ENCODE data around the gene ARSH. TPM values are rescaled to one million over a fixed set of nuclear protein-coding genes. Genes with fewer than 3 reads are reported as not detected.
"Not testable (repeated sequence)": the region's sequence is repeated elsewhere in the genome, so short reads cannot be mapped to it uniquely, and the experiment has no call there.

ARSH gene
- total RNA-seq, 4 donors from 2014 or later, result not detected

DNA sequence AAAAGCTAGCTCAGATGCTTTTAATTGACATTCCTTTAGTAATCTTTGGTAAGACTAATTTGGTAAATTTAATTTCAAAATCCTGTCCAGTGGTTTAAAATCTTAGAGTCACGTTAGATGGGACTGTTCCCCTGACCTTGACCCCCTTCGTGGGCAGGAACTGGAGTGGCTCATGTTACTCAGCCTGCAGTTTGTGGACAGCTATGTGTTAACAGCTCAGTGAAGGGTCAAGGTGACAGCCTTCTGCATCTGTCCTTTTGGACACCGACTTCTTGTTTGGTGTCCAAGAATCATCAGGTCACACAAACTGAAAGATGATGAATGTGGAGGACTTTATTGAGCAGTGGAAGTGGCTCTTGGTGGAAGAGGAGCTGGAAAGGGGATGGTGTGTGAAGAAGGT lies 37.9 kb downstream of the ARSH start:
- H3K27me3 ChIP-seq, result no peaks in the 10 kb centered on the region
- no peaks in the 10 kb centered on the region for H3K4me1 ChIP-seq
- H3K27ac ChIP-seq, result no peak overlapping the region
- 71 to 75% methylated on average over 2 to 3 of the region's 3 CpGs for WGBS, 2 donors
- DNase-seq (ENCODE audit: low spot score in 2 of 2), result no peak
- TF ChIP-seq EP300 (IDR thresholded peaks at IDR 0.05) (no peak), POLR2A (IDR thresholded peaks at IDR 0.05) (no peak)
- TF ChIP-seq, protein P1, sequence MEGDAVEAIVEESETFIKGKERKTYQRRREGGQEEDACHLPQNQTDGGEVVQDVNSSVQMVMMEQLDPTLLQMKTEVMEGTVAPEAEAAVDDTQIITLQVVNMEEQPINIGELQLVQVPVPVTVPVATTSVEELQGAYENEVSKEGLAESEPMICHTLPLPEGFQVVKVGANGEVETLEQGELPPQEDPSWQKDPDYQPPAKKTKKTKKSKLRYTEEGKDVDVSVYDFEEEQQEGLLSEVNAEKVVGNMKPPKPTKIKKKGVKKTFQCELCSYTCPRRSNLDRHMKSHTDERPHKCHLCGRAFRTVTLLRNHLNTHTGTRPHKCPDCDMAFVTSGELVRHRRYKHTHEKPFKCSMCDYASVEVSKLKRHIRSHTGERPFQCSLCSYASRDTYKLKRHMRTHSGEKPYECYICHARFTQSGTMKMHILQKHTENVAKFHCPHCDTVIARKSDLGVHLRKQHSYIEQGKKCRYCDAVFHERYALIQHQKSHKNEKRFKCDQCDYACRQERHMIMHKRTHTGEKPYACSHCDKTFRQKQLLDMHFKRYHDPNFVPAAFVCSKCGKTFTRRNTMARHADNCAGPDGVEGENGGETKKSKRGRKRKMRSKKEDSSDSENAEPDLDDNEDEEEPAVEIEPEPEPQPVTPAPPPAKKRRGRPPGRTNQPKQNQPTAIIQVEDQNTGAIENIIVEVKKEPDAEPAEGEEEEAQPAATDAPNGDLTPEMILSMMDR (IDR thresholded peaks at IDR 0.05), result no peak
- no peaks in the 10 kb centered on the region for H3K9me3 ChIP-seq
- H3K4me3 ChIP-seq, result no peak overlapping the region
- no peaks in the 10 kb centered on the region for H3K36me3 ChIP-seq

DNA sequence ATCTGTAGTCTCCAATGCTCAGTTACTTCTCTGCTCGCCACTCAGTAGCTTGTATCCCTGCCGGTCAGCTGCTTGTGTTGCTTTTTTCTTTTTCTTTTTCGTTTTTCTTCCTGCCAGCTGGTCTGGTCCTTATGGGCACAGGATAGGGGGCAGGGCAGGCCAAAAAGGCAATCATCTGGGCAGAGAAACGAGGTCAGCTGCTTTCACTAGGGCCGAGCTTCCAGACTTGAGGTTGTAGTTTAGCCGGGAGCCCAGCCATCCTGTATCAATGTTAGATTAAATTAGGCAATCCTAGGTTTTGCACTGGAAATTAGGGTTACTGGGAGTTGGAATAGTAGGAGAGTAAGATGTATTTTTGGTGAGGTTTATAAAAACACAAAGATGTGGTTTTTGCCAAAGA lies 38.3 kb downstream of the ARSH start:
- H3K36me3 ChIP-seq, result no peaks in the 10 kb centered on the region
- no peak overlapping the region for H3K4me3 ChIP-seq
- no peaks in the 10 kb centered on the region for H3K9me3 ChIP-seq
- no peak overlapping the region for H3K27ac ChIP-seq
- WGBS, 2 donors, result 74 to 79% methylated on average over 6 of the region's 6 CpGs
- H3K4me1 ChIP-seq, result no peaks in the 10 kb centered on the region
- no peak for DNase-seq (ENCODE audit: low spot score in 2 of 2)
- no peaks in the 10 kb centered on the region for H3K27me3 ChIP-seq
- TF ChIP-seq POLR2A (IDR thresholded peaks at IDR 0.05), result no peak
- no peak for TF ChIP-seq EP300 (IDR thresholded peaks at IDR 0.05)
- TF ChIP-seq, protein P1 (IDR thresholded peaks at IDR 0.05), result no peak

DNA sequence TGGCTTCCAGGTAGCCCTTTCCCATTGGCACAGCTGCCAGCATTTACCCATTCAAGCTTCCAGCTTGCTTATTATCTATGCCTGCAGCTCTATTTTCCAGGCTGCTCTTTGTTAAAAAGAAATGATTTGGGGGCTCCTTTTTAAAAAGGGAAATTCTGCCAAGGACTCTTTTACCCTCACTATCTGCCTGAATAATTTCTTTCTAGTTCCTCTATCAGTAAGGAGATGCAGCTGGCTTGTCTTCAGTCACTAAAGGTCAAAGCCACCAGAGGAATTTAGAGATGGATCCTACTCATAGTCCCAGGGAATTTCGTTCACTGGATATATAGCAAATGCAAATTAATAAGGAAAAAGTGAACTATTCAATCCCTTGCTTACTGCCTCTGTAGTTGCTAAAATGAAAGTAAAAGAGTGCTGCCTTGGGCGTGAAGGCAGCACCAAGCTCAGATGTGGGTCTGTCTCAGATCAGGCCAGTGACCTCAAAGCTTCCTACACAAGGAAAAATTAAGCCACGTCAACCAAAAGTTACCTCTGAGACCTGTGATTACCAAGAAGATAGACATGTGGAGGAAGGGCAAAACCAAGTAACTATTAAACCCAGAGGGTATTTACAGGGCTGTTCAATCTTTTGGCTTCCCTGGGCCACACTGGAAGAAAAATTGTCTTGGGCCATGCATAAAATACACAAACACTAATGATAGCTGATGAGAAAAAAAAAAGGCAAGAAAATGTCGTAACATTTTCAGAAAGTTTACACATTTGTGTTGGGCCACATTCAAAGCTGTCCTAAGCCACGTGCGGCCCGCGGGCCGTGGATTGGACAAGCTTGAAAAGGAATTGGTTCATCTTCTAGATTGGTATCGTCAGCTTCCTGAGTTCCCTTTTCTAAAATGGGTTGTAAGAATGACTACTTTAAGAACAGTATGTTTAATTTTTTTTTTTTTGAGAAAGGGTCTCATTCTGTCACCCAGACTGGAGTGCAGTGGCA lies 40.2 kb downstream of the ARSH start:
- no peaks in the 10 kb centered on the region for H3K27me3 ChIP-seq
- H3K36me3 ChIP-seq, result no peaks in the 10 kb centered on the region
- 52 to 76% methylated on average over 10 of the region's 10 CpGs for WGBS, 2 donors
- TF ChIP-seq, protein P1 (IDR thresholded peaks at IDR 0.05), result no peak
- TF ChIP-seq POLR2A (IDR thresholded peaks at IDR 0.05) (no peak), EP300 (IDR thresholded peaks at IDR 0.05) (no peak)
- H3K27ac ChIP-seq, result no peak overlapping the region
- H3K9me3 ChIP-seq, result no peaks in the 10 kb centered on the region
- no peak for DNase-seq (ENCODE audit: low spot score in 2 of 2)
- H3K4me3 ChIP-seq, result no peak overlapping the region
- H3K4me1 ChIP-seq, result no peaks in the 10 kb centered on the region

DNA sequence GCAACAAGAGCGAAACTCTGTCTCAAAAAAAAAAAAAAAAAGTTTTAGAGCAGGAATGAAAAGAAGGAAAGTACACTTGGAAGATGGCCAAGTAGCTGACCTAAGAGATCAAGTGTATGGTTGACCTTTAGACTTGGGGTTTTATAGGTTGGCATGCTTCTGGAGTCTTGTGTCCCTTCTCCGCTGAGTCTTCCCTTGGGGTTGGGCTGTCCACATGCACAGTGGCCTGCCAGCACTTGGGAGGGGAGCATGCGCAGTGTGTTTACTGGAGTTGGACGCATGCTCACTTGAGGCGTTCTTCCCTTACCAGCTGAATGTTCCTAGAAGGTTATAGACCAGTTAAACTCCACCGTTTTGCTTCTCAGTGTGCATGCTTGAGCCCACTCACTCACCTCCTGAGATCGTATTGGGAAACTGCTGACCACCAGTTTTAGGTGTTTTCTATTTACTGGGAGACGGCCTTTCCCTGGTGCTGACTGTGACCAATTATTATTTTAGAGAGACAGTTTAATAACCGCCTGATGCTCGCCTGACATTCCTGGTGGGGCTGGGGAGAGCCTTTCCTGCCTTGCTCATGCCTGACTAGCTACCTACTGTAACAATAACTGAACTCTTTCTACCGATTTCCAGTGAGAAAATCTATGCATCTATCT lies 44.3 kb downstream of the ARSH start:
- H3K27me3 ChIP-seq; H3K4me1 ChIP-seq; DNase-seq (ENCODE audit: low spot score in 2 of 2); H3K9me3 ChIP-seq; H3K4me3 ChIP-seq; H3K27ac ChIP-seq; H3K36me3 ChIP-seq: not testable (repeated sequence)
- 76 to 80% methylated on average over 5 to 10 of the region's 11 CpGs for WGBS, 2 donors

DNA sequence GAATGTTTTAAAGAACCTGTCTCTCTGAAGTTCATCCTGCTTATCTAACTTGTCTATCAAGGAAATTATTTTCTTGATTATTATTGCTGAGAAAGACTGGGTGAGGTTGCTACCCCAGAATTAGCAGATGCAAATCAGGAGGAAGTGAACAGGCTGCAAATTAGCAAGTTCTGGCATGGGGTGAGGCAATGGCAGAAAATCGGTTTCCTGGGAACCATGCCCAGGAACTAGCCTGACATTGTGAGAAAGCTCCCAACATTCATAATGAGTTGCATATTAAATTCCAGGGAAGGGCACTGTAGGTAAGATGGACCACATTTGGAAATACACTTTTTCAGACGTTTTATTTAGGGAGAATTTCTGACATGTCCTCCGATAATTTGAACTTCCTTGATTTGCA lies 46.5 kb downstream of the ARSH start:
- 67 to 75% methylated on average over 3 of the region's 3 CpGs for WGBS, 2 donors

More for the DNA sequence above, 46.5 kb downstream of the ARSH start:
- no peaks in the 10 kb centered on the region for H3K9me3 ChIP-seq
- no peaks in the 10 kb centered on the region for H3K36me3 ChIP-seq
- H3K27me3 ChIP-seq, result no peaks in the 10 kb centered on the region
- H3K27ac ChIP-seq, result no peak overlapping the region
- no peak overlapping the region for H3K4me3 ChIP-seq
- no peak for DNase-seq (ENCODE audit: low spot score in 2 of 2)
- TF ChIP-seq, protein P1 (IDR thresholded peaks at IDR 0.05), result no peak
- H3K4me1 ChIP-seq, result no peaks in the 10 kb centered on the region
